K562 (cell line): ENCODE measurements around the gene KCTD17. TPM values are rescaled to one million over a fixed set of nuclear protein-coding genes. Genes with fewer than 3 reads are reported as not detected.

Experiments used
- DMBX1 ChIP-seq: fragments of 250-450 bp; sonication (Bioruptor Pico); IDR thresholded peaks from 2 replicates; pipeline ENCODE4 v1.8.0; 2022; ENCODE audit warnings: inconsistent platforms, mild to moderate bottlenecking, moderate library complexity, borderline replicate concordance
- HDAC6 ChIP-seq: IDR thresholded peaks from 2 replicates; pipeline ENCODE4 v1.6.1; 2012; ENCODE audit warnings: low read depth, mild to moderate bottlenecking, control low read depth, inconsistent platforms, low read length, moderate library complexity
- KAT7 ChIP-seq: sonication (generic); formaldehyde crosslinking; IDR thresholded peaks from 2 replicates; pipeline ENCODE4 v1.8.0; 2022; ENCODE audit warnings: missing genetic modification reagents, mild to moderate bottlenecking, borderline replicate concordance
- NCOA1 ChIP-seq: fragments of 450-650 bp; IDR thresholded peaks from 2 replicates; pipeline ENCODE4 v1.6.1; 2016; ENCODE audit warnings: low read depth
- NR1H2 ChIP-seq: sonication (generic); formaldehyde crosslinking; IDR thresholded peaks from 2 replicates; pipeline ENCODE4 v1.4.0; 2020; ENCODE audit warnings: mild to moderate bottlenecking, missing genetic modification reagents
- NR2C1 ChIP-seq, 2 experiments: fragments of 450-650 bp; IDR thresholded peaks; 2 replicates each; pipeline ENCODE4 v1.6.1; 2017; ENCODE audit warnings: mild to moderate bottlenecking in 2 of 2, antibody characterized with exemption in 1 of 2, inconsistent platforms in 1 of 2, missing compliant biosample characterization in 1 of 2, missing genetic modification characterization in 1 of 2
- NR2C2 ChIP-seq, 2 experiments: fragments of 200-800 bp in 1 of 2; sonication (Bioruptor generic) in 1 of 2; sonication (generic) in 1 of 2; formaldehyde crosslinking in 1 of 2; IDR thresholded peaks; 2 replicates each; pipeline versions ENCODE4 v1.6.1 to v1.8.0; 2016 to 2022; ENCODE audit warnings: mild to moderate bottlenecking in 1 of 2, missing compliant biosample characterization in 1 of 2, missing genetic modification characterization in 1 of 2, missing genetic modification reagents in 1 of 2
- OTX1 ChIP-seq: fragments of 450-650 bp; formaldehyde crosslinking; IDR thresholded peaks from 2 replicates; pipeline ENCODE4 v1.4.0; 2022; ENCODE audit warnings: mild to moderate bottlenecking
- SRSF1 ChIP-seq: fragments of 200-400 bp; formaldehyde crosslinking; IDR thresholded peaks from 2 replicates; pipeline ENCODE4 v1.6.1; 2017; ENCODE audit warnings: mild to moderate bottlenecking, low read depth, low read length, moderate library complexity
- ZNF146 ChIP-seq: IDR thresholded peaks from one replicate; pipeline ENCODE4 v1.6.1; 2018; ENCODE audit warnings: missing compliant biosample characterization; ENCODE audit not compliant: unreplicated experiment
- ZNF282 ChIP-seq: sonication (generic); formaldehyde crosslinking; IDR thresholded peaks from 2 replicates; pipeline ENCODE4 v1.8.1; 2023; ENCODE audit warnings: missing genetic modification reagents
- ZNF589 ChIP-seq: fragments of 200-800 bp; sonication (Bioruptor generic); IDR thresholded peaks from 2 replicates; pipeline ENCODE4 v1.6.1; 2016; ENCODE audit warnings: low read depth, missing genetic modification characterization, missing compliant biosample characterization
- polyA plus RNA-seq, 8 experiments: library from polyadenylated mRNA; depleted of rRNA in 4 of 8; stranded (reverse) in 5 of 8; unstranded in 3 of 8; fragments of >200 nt; fragmentation: Nextera tagmentation in 2 of 8; fragmentation: Illumina TruSeq in 1 of 8; extraction: Ambion mirVana in 2 of 8; extraction: Trizol in 1 of 8; gene quantifications; 2 replicates each; pipeline versions ENCODE4 v1.2.1 to v1.2.3, GENCODE V29; 2011 to 2014; ENCODE audit warnings: inconsistent platforms in 1 of 8, missing spikeins in 1 of 8
- total RNA-seq, 7 experiments: library from RNA; depleted of rRNA in 6 of 7; stranded (reverse); fragments of >200 nt in 6 of 7; fragmentation: Illumina TruSeq in 2 of 7; extraction: Trizol in 2 of 7; gene quantifications; 2 replicates each; pipeline versions ENCODE4 v1.2.1 to v1.2.3, GENCODE V29; 2011 to 2021; ENCODE audit warnings: low replicate concordance in 1 of 7
- TF ChIP-seq, protein P1 (sequence below): fragments of 150-350 bp; conservative IDR thresholded peaks from 2 replicates; pipeline ENCODE4 v1.6.1; 2014; ENCODE audit warnings: low read length
- TF ChIP-seq, protein P2 (sequence below): fragments of 250-450 bp; sonication (Bioruptor Pico); IDR thresholded peaks from 2 replicates; pipeline ENCODE4 v1.4.0; 2020; ENCODE audit warnings: mild to moderate bottlenecking, moderate library complexity
- TF ChIP-seq, protein P3 (sequence below): sonication (generic); formaldehyde crosslinking; IDR thresholded peaks from 2 replicates; pipeline ENCODE4 v1.8.1; 2023; ENCODE audit warnings: mild to moderate bottlenecking, missing genetic modification reagents
- TF ChIP-seq, protein P4 (sequence below), 3 experiments: fragments of 200-800 bp in 1 of 3; fragments of 250-450 bp in 1 of 3; fragments of 450-650 bp in 1 of 3; sonication (Bioruptor Pico) in 1 of 3; sonication (Bioruptor generic) in 1 of 3; formaldehyde crosslinking in 1 of 3; IDR thresholded peaks; 2 replicates each; pipeline versions ENCODE4 v1.6.1 to v1.8.0; 2016 to 2022; ENCODE audit warnings: mild to moderate bottlenecking in 2 of 3, missing genetic modification characterization in 2 of 3, missing compliant biosample characterization in 1 of 3, moderate library complexity in 1 of 3

KCTD17 gene
- total and polyA plus RNA-seq, 9 of the 15 experiments (the other 6 are each of a cell fraction or from before 2014, with no cell fraction given): 0.22 to 0.90 (median 0.49) TPM; not detected in 2

DNA sequence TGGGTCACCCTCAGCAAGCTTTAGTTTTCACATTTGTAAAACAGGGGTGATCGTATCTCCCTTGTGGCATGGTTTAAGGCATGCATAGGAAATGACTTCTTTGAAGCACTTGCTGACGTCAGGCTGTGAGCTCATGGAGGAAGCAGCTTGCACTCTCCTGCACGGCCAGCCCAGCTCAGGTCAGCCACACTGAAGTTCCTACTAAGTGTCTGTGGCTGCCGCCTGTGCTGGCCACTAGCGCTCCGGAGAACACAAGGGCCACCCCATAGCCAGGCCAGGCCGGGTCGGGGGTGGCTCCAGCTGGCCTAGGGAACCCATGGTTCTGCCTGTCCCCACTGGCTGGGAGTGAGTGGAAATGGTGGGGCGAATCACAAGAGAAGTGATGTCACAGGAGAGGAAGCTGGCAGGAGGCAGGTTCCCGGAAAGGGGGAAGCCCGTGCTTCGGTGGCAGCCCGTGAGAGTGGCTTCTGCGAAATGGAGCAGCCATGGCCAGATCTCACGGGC, 28.2 kb downstream of the KCTD17 start (continued):
- TF ChIP-seq ZNF282 (CRISPR knock-in tag): no peak
- TF ChIP-seq OTX1 (CRISPR knock-in tag): no peak
- TF ChIP-seq DMBX1 (CRISPR knock-in tag): no peak
- no peak for TF ChIP-seq KAT7 (CRISPR knock-in tag)
- TF ChIP-seq HDAC6: no peak
- no peak for TF ChIP-seq ZNF146 (CRISPR knock-in tag)
- TF ChIP-seq ZNF589 (CRISPR knock-in tag): no peak
- TF ChIP-seq NR1H2 (CRISPR knock-in tag): no peak
- TF ChIP-seq, protein P1, sequence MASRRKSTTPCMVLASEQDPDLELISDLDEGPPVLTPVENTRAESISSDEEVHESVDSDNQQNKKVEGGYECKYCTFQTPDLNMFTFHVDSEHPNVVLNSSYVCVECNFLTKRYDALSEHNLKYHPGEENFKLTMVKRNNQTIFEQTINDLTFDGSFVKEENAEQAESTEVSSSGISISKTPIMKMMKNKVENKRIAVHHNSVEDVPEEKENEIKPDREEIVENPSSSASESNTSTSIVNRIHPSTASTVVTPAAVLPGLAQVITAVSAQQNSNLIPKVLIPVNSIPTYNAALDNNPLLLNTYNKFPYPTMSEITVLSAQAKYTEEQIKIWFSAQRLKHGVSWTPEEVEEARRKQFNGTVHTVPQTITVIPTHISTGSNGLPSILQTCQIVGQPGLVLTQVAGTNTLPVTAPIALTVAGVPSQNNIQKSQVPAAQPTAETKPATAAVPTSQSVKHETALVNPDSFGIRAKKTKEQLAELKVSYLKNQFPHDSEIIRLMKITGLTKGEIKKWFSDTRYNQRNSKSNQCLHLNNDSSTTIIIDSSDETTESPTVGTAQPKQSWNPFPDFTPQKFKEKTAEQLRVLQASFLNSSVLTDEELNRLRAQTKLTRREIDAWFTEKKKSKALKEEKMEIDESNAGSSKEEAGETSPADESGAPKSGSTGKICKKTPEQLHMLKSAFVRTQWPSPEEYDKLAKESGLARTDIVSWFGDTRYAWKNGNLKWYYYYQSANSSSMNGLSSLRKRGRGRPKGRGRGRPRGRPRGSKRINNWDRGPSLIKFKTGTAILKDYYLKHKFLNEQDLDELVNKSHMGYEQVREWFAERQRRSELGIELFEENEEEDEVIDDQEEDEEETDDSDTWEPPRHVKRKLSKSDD: no peak
- no peak for TF ChIP-seq NCOA1
- TF ChIP-seq NR2C2 (CRISPR knock-in tag; IDR thresholded peaks at IDR 0.05): no peak
- TF ChIP-seq NR2C2 (tag; IDR thresholded peaks at IDR 0.05): peak; percentile 39; the same call in 1 of the 2 replicates
- TF ChIP-seq, protein P2, sequence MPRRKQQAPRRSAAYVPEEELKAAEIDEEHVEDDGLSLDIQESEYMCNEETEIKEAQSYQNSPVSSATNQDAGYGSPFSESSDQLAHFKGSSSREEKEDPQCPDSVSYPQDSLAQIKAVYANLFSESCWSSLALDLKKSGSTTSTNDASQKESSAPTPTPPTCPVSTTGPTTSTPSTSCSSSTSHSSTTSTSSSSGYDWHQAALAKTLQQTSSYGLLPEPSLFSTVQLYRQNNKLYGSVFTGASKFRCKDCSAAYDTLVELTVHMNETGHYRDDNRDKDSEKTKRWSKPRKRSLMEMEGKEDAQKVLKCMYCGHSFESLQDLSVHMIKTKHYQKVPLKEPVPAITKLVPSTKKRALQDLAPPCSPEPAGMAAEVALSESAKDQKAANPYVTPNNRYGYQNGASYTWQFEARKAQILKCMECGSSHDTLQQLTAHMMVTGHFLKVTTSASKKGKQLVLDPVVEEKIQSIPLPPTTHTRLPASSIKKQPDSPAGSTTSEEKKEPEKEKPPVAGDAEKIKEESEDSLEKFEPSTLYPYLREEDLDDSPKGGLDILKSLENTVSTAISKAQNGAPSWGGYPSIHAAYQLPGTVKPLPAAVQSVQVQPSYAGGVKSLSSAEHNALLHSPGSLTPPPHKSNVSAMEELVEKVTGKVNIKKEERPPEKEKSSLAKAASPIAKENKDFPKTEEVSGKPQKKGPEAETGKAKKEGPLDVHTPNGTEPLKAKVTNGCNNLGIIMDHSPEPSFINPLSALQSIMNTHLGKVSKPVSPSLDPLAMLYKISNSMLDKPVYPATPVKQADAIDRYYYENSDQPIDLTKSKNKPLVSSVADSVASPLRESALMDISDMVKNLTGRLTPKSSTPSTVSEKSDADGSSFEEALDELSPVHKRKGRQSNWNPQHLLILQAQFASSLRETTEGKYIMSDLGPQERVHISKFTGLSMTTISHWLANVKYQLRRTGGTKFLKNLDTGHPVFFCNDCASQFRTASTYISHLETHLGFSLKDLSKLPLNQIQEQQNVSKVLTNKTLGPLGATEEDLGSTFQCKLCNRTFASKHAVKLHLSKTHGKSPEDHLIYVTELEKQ (CRISPR knock-in tag): no peak
- no peak for TF ChIP-seq NR2C1 (IDR thresholded peaks at IDR 0.05)
- TF ChIP-seq NR2C1 (tag; IDR thresholded peaks at IDR 0.05): no peak
- no peak for TF ChIP-seq SRSF1
- TF ChIP-seq, protein P3, sequence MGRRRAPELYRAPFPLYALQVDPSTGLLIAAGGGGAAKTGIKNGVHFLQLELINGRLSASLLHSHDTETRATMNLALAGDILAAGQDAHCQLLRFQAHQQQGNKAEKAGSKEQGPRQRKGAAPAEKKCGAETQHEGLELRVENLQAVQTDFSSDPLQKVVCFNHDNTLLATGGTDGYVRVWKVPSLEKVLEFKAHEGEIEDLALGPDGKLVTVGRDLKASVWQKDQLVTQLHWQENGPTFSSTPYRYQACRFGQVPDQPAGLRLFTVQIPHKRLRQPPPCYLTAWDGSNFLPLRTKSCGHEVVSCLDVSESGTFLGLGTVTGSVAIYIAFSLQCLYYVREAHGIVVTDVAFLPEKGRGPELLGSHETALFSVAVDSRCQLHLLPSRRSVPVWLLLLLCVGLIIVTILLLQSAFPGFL (CRISPR knock-in tag): no peak
- TF ChIP-seq, protein P4, sequence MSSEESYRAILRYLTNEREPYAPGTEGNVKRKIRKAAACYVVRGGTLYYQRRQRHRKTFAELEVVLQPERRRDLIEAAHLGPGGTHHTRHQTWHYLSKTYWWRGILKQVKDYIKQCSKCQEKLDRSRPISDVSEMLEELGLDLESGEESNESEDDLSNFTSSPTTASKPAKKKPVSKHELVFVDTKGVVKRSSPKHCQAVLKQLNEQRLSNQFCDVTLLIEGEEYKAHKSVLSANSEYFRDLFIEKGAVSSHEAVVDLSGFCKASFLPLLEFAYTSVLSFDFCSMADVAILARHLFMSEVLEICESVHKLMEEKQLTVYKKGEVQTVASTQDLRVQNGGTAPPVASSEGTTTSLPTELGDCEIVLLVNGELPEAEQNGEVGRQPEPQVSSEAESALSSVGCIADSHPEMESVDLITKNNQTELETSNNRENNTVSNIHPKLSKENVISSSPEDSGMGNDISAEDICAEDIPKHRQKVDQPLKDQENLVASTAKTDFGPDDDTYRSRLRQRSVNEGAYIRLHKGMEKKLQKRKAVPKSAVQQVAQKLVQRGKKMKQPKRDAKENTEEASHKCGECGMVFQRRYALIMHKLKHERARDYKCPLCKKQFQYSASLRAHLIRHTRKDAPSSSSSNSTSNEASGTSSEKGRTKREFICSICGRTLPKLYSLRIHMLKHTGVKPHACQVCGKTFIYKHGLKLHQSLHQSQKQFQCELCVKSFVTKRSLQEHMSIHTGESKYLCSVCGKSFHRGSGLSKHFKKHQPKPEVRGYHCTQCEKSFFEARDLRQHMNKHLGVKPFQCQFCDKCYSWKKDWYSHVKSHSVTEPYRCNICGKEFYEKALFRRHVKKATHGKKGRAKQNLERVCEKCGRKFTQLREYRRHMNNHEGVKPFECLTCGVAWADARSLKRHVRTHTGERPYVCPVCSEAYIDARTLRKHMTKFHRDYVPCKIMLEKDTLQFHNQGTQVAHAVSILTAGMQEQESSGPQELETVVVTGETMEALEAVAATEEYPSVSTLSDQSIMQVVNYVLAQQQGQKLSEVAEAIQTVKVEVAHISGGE (CRISPR knock-in tag; IDR thresholded peaks at IDR 0.05): 0 out of 6 replicates have a peak, but pooled peaks of 1 of the 3 experiments have one; percentile 20
